T47D (cell line): Measurements from ENCODE around the gene MUC4.
"Not testable (repeated sequence)": the region's sequence is repeated elsewhere in the genome, so short reads cannot be mapped to it uniquely, and the experiment has no call there.

ENCODE experiments used
- DNase-seq, 2 experiments: peaks; one replicate each; pipeline versions ENCODE4 v3.0.0 to v3.0.0-alpha.2; 2011 to 2012; ENCODE audit warnings: low read depth in 1 of 2, low spot score in 1 of 2
- JUND ChIP-seq: IDR thresholded peaks from 2 replicates; pipeline ENCODE4 v1.6.1; 2012; ENCODE audit warnings: low read depth
- in situ Hi-C: cut with HindIII; loops from 2 replicates; pipeline ENCODE4 v1.10.0; 2016; ENCODE audit warnings: low sequenced_read_pairs, low pct_unique_long_range_greater_than_20kb

The MUC4 gene

GRCh38 chr3:195720831-195721506 is 90.8 kb downstream of the MUC4 start, which contains the start of gene MUC20:
MUC20 (plus strand) TSS chr3:195720978; CDS start chr3:195721008, 30 bp downstream.
- DNase-seq, result peak; percentile 55 to 56
- in situ Hi-C loops, result not testable (repeated sequence)

GRCh38 chr3:195719514-195720254 is 92.0 kb downstream of the MUC4 start:
- DNase-seq, in situ Hi-C loops: not testable (repeated sequence)

GRCh38 chr3:195718477-195718984 is 93.2 kb downstream of the MUC4 start:
- TF ChIP-seq JUND, result no peak
- in situ Hi-C loops, result no loop called here
- DNase-seq, result no peak

GRCh38 chr3:195717852-195718476 is 93.8 kb downstream of the MUC4 start:
- DNase-seq, result no peak
- in situ Hi-C loops, result no loop called here
- TF ChIP-seq JUND, result no peak

- DNase-seq, result no peak
- in situ Hi-C loops, result no loop called here
- no peak for TF ChIP-seq JUND
Measured at GRCh38 chr3:195717416-195717815, 94.3 kb downstream of the MUC4 start.

GRCh38 chr3:195715583-195716266 is 96.0 kb downstream of the MUC4 start:
- no peak for DNase-seq
- in situ Hi-C loops, result no loop called here
- no peak for TF ChIP-seq JUND

GRCh38 chr3:195715134-195715533 is 96.6 kb downstream of the MUC4 start:
- in situ Hi-C loops, result no loop called here
- DNase-seq, result no peak
- no peak for TF ChIP-seq JUND

GRCh38 chr3:195714380-195715011 is 97.2 kb downstream of the MUC4 start:
- no peak for TF ChIP-seq JUND
- DNase-seq, result peak in 1 of 2 experiments; percentile 73
- in situ Hi-C loops, result no loop called here

GRCh38 chr3:195713150-195713549 is 98.6 kb downstream of the MUC4 start:
- DNase-seq, result peak in 1 of 2 experiments; percentile 82
- in situ Hi-C loops, result not testable (repeated sequence)

- peak in 1 of 2 experiments; percentile 51 for DNase-seq
- in situ Hi-C loops, result not testable (repeated sequence)
Measured at GRCh38 chr3:195712535-195712910, 99.2 kb downstream of the MUC4 start.

- no peak for TF ChIP-seq JUND
- DNase-seq, result no peak
- in situ Hi-C loops, result no loop called here
Measured at GRCh38 chr3:195711813-195712534, 99.8 kb downstream of the MUC4 start.

- in situ Hi-C loops, DNase-seq: not testable (repeated sequence)
Measured at GRCh38 chr3:195711091-195711812, 100.5 kb downstream of the MUC4 start.

- in situ Hi-C loops, DNase-seq: not testable (repeated sequence)
Measured at GRCh38 chr3:195710126-195710905, 101.4 kb downstream of the MUC4 start.
